ENCODE data around the gene PCGF3.
"Not testable (repeated sequence)": the region's sequence is repeated elsewhere in the genome, so short reads cannot be mapped to it uniquely, and the experiment has no call there.

PCGF3 gene

DNA sequence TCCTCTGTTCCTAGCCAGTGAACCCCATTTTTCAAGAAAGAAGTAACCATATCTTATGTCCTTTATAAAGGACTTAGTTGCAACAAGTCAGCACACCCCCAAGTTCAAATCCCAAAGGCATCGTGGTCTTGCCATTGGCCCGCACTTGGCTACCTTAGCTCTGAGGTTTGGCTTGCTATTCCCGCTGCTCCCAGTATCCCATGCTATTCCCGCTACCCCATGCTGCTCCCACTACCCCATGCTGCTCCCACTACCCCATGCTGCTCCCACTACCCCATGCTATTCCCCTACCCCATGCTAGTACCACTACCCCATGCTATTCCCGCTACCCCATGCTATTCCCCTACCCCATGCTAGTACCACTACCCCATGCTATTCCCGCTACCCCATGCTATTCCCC, 37.4 kb upstream of the PCGF3 start:
- DNase-seq (ENCODE audit: low spot score): not testable (repeated sequence)

DNA sequence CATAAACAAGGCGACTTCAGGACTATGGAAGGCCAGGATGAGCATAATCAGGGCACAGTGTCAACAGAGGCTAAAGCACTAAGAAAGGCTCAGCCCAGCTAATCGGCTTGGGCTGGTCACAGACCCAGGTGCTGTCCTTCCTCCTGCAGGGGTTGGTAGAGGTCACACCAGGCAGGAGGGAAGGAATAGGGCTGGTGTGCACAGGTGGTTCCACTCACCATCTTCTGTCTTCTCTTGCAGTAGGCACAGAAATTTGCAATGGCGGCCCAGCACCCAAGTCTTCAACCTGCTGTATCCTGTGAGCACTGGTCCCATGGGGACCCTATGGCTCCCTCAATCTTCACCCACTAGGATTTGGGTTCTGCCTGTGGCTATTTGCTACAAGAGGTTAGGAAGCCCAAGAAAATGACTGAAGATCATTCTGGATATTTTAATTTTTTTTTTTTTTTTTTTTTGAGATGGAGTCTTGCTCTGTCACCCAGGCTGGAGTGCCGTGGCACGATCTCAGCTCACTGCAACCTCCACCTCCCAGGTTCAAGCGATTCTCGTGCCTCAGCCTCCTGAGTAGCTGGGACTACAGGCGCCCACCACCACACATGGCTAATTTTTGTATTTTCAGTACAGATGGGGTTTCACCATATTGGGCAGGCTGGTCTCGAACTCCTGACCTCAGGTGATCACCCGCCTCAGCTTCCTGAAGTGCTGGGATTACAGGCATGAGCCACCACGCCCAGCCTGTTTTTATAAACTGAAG, 35.6 kb upstream of the PCGF3 start:
- not testable (repeated sequence) for DNase-seq (ENCODE audit: low spot score)

DNA sequence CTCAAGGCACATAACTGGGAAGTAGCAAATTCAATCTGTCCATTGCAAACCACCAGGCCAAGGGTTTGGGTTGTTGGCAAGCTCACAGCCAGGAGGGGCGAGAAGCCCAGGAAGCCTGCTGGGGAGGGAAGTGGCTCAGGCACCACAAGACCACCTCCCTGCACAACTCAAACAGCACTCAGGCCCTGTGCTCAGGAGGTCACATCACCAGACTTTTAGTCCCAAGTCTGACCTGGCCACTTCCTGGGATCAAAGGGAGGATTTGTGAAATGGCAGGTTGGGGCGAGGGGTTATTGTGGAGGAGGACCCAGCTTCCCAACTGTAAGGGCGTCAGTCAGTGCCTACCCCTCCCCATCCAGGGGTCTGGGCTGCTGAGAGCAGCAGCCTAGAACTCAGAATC, 33.9 kb upstream of the PCGF3 start:
- DNase-seq (ENCODE audit: low spot score): no peak

DNA sequence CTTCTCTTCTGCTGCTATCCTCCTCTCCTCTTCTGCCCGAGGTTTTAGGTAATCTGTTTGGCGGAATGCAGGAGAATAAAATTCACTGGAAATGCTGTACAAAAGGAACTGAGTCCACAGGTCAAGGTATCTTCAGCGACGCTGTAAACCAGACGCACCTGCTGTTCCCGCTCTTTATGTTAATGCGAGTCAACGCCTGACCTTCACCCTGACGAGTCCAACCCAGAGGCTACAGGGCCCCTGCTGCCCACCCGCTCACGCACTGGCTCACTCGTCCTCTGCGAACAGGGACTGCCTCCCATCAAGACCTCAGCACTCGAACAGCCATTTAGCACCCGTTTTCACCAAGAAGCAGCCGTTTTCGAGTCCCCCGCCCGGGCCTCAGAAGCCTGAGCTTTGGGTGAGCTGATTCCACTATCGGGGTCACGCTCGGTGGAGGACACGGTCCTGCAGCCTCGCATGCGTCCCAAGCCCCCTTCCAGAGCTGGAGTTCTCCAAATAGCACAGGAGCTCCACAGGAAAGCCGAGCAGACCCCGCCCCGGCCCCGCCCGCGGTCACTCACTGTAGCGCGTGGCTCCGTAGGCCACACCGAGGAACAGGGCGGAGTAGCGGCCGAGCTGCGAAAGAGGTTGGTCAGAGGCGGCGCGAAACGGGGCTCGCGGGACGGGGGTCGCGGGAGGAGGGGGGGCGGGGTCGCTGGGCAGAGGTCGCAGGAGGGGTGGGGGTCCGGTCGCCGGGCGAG, 32.1 kb upstream of the PCGF3 start:
- no peak for DNase-seq (ENCODE audit: low spot score)

DNA sequence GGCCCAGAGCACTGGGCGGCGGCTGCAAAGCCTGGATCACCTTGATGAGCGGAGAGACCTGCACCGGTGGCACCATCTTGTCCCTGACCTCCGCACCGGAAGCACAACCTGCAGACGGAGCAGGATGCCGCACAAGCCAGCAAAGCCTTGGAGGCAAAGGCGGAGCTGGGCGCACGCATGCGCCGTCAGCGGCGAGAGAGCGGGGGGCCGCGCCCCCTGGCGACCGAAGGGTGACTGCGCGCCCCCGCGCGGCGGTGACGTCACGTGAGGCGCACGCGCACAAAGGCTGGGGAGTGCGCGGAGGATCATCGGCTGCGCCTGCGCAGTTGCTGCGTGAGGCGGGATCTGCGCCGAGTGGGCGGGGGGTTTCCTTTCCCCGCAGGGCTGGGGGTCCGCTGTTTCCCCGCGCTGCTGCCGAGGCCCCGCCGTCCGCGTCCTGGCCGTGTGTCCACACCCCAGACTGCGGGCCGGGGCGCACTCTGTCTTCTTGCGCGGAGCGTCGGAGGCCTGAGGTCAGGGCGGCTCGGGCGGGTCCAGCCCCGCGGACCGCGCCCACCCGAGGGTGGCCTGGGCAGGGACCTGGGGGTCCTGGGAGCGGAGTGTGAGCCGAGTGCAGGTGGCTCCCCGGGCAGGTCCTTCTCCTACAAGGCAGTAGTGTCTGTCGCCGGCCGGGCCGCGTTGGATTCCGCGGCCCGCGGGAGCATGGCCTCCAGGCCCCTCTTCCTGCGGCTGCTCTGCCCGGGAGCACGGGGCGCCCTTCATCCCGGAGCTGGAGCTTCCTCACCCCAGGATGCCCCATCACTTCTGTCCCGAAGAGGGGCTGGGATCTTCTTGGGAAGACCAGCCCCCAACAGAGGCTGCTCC, 31.2 kb upstream of the PCGF3 start, which contains the start of the genes ATP5ME and MYL5:
Gene ATP5ME (minus strand): TSS at position 105 of the 864 bp plus-strand sequence. CDS start 29 bp downstream, at position 76.
Gene MYL5 (plus strand): TSS at position 371 of the 864 bp plus-strand sequence. CDS start 3,485 bp downstream, outside the sequence.
- DNase-seq (ENCODE audit: low spot score): peak; percentile 96

DNA sequence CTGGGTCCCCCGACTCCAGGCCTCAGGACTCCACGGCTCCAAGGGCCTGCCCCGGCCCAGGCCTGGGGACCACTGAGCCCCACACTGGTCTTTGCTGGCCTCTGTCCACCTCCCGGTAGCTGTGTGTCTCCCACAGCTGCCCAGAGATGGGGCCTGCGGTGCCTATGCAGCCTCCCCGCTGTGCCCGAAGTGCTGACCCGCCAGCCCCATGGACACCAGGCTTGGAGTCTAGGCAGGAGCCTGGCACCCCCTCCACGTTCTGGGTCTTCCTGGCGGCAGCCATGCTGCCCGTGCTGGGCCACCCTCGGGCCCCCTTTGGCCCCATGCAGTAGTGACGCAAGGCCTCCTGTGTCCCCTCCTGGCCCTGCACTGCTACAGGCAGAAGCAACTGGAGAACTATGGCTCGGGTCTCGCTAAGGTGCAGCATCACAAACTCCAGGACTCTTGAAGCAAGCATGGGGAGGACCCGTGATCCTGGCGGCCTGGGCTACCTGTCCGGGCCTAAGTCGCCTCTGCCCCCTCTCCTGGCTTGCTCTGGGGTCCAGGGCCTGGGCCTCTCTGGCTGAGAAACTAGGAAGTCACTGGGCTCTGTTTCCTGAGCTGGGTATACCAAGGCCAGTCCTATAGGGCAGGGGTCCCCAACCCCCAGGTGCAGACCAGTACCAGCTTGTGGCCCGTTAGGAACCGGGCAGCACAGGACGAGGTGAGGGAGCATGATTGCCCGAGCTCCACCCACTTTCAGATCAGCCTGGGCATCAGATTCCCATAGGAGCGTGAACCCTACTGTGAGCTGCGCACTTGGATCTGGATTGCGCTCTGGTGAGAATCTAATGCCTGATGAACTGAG, 30.4 kb upstream of the PCGF3 start:
- no peak for DNase-seq (ENCODE audit: low spot score)

DNA sequence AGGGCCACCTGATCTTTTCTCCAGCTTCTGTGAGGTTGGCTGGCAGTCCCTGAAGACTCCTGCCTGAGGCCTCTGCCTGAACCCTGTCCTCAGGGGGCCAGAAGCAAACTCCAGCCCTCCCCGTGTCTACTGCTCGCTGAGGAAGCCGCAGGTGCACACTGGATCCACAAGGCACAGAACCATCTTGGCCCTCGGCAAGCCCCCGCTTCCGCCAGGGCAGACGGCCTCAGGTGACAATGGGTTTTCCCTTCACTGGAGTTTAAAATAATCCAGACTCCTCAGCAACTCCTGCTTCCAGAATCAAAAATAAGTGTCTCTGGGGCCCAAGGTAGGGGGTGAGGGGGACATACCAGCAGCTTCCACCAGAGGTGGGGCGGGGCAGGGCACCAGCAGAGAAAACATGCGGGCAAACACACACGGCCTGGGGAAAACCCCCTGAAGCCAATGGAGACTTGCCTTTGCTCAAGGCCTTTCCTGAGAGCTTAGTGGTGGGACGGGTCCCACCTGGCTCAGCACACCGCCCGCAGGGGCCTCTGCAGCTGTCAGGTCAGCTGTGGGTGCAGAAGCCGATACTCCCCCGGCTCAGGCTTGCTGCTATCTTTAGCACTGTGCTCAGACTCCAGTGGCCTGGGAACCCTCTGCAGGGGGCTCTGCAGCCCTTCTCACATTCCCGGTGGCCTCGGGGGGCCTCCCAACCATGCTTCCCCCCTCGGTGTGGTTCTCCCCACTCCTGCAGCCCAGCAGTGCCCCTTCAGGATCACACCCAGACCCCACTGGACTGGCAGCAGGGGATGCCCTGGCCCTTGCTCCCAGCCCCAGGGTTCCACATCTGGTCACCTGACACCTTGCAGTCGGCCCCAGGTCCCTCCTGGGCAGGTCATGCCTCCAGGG, 29.4 kb upstream of the PCGF3 start:
- no peak for DNase-seq (ENCODE audit: low spot score)

DNA sequence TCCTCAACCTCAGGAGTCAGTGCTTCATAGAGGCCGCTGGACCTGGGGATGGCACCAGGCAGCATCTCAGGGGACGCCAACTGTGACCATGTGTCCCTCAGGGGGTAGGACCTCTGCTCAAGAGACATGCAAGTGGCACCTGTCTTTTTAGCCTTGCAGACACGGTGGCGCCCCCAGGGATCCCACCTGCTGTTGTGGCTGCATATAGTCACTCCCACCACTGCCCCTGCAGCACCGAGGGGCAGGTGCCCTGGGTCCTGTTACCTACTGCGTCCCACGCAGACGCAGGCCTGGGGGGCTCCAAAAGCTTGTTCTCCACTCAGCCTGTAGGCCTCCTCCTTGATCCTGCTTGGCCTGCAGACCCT, 28.8 kb upstream of the PCGF3 start:
- DNase-seq (ENCODE audit: low spot score): no peak

DNA sequence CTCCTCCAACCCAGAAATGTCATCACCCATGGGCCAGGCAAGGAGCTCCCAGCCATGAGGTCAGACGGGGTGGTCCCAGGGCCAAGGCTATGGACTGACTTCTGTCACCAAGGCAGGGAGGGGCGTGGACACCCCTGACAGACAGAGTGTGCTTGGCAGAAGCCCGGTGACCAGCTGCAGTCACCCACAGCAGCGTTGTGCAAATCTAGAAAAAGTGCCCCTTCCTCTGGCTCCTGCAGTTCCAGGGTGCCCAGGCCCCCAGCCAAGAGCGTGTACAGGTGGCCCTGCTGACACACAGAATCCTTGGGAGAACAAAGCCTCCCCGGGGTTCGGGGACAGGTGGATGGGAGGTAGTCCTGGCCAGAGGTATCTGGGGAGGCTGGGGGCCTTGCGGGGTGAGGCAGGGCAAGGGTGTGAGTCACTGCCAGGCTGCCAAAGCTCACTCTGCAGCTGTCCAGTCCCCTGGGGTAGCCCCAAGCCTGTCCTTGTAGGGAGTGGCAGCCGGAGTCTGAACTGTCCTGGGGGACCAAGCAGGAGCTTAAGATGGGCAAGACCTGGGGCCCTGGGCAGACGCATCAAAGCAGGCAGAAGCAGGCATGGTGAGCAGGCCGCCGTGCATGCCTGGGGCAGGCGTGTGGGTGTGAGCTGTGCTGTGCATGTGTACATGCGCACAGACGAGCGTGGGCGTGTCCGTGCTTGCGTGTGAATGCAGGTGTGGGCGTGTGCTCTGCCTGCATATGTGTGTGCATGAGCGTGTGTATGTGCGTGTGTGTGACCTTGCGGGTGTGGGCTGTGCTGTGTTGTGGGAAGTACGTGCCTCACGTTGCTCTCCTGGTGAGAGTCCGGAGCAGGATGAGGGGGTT, 28.0 kb upstream of the PCGF3 start:
- no peak for DNase-seq (ENCODE audit: low spot score)

DNA sequence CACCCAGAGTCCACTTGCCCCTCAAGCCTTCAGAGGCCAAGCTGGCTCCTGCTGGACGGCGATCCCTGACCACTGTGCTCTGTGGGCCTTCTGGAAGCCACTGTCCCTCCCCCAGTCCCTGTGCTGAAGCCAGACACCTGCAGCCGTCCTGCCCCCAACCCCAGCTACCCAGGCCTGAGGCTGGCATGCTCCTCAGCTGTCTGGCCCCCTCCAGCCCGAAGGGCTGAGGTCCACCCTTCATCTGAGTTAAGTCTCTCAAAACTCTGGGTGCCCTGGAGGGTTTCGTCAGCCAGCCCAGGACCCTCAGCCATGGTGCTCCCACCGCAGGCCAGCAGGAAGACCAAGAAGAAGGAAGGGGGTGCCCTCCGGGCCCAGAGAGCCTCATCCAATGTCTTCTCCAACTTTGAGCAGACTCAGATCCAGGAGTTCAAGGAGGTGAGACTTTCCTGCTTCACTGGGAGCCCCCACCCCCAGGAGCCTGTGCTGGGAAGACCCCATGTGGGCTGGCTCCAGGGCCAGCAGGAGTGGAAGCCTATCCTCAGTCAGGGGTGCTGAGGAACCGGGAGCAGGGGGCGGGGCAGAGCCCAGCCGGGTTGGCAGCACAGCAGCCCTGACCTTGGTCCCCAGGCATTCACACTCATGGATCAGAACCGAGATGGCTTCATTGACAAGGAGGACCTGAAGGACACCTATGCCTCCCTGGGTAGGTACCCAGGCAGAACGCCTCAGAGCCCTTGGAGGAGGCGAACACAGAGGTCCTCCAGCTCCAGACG, 27.1 kb upstream of the PCGF3 start:
- DNase-seq (ENCODE audit: low spot score): no peak

DNA sequence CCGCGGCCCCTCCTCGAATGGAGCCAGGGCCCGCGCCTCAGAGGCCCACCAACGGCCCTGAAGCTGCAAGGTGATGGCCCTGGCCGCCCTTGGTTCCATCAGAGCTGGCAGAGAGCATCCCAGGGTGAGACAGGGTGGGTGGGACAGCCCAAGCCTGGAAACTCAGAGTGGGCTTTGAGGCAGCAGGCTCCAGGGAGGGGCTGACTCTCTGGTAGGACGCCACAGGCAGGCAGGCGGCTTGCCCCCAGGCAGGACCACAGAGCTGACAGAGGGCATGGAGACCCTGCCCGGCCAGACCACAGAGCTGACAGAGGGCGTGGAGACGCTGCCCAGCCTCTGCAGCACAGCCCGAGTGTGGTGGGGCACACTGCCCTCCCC, 26.5 kb upstream of the PCGF3 start:
- DNase-seq (ENCODE audit: low spot score): no peak

DNA sequence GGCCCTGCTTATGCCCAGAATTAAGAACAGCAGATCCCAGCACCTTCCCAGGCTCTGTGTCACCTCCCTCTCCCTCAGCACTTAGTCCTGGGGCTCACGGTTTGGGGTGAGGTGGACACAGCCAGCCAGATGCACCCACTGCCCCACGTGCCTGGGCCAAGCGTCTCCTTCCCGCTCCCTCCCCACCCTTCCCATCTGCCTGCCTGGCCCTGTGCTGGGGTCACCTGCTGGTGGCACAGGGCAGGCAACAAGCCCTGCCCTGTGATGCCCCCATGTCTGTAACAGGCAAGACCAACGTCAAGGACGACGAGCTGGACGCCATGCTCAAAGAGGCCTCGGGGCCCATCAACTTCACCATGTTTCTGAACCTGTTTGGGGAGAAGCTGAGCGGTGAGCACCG, 26.0 kb upstream of the PCGF3 start:
- DNase-seq (ENCODE audit: low spot score): no peak

DNA sequence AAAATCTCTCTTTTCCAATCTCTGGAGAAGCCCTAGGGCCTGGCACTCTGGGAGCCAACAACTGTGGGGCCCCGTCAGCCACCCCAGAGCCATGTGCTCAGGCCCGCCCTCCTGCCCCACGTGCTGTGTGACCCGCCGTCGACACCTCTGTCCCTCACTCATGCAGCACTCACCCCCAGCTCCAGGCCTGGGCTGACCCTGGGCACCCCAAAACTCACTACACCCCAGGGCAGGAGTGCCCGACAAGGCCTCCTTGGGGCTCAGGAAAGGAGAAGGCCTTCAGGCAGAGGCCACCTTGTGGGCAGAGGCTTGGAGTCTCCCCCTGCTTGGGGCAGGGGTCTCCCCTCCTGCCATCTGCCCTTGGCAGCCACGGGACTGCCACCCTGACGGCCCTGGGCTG, 25.5 kb upstream of the PCGF3 start:
- no peak for DNase-seq (ENCODE audit: low spot score)

DNA sequence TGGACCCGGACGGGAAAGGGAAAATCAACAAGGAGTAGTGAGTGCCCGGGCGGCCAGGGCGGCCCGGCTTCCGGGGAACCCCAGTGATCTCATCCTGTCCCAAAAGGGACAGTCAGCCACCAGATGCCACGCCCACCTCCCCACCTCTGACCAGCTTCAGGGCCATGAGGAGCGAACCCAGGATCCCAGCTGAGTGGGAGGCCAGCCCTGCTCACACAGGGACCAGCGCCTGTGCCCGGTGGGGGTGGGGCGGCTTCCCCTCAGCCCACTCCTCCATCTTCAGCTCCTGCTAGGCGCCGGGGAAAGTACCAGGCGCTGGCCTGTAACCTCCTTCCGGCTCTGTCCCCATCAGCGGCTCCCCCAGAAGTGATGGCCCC, 25.1 kb upstream of the PCGF3 start:
- DNase-seq (ENCODE audit: low spot score): no peak

DNA sequence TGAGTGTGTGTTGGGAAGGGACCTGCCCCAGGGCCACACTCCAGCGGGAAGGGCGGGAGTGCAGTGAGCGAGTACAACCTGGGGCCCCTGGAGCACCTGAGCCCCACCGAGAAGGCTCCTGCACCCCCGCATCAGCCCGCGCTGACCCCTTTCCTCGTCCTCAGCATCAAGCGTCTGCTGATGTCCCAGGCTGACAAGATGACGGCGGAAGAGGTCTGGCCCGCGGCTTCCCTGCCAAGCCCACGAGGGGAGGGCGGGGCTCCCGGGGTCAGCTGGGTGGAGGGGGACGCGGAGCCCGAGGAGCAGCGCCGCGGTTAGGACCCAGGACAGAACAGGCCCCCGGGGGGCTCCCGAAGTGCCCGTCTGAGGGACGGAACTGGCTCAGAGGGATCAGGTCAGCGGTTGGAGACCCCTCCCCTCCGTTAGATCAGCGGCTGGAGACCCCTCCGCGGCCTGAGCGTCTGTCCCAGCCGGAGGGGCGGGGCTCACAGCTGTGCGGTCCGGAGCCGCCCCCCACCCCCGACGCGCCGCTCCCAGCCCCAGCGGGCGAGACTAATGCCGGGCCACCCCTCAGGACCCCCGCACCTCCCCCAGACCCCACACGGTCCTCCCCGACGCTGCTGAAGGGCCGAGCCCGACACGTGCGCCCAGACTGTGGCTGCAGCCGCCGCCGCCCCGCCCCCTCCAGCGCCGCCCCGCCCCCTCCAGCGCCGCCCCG, 24.5 kb upstream of the PCGF3 start:
- DNase-seq (ENCODE audit: low spot score): no peak

DNA sequence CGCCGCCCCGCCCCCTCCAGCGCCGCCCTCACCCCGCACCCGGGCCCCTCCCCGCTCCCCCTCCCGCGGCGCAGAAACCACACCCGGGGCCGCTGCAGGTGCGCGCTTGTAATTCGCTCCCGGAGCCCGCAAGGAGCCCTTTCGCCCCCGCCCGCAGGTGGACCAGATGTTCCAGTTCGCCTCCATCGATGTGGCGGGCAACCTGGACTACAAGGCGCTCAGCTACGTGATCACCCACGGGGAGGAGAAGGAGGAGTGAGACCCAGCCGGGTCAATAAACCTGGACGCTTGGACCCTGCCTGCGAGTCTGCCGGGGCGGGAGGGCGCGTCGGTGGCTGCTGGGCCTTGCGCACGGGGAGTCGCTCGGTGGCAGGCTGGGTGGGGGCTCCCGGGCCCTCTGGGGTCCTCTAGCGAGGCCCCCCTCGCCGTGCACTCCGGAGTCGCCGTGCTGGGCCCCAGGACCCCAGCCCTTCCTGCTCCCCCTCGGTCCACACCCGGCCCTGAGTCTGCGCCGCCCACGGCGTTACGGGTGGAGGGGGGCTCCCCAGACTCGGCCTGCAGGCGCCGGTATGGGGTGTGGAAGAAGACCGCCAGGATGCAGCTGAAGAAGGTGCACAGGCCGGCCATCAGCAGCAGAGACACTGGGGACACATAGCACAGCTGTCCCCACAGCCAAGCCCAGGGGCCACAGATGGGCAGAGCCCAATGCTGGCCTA, 23.7 kb upstream of the PCGF3 start:
- DNase-seq (ENCODE audit: low spot score): no peak

DNA sequence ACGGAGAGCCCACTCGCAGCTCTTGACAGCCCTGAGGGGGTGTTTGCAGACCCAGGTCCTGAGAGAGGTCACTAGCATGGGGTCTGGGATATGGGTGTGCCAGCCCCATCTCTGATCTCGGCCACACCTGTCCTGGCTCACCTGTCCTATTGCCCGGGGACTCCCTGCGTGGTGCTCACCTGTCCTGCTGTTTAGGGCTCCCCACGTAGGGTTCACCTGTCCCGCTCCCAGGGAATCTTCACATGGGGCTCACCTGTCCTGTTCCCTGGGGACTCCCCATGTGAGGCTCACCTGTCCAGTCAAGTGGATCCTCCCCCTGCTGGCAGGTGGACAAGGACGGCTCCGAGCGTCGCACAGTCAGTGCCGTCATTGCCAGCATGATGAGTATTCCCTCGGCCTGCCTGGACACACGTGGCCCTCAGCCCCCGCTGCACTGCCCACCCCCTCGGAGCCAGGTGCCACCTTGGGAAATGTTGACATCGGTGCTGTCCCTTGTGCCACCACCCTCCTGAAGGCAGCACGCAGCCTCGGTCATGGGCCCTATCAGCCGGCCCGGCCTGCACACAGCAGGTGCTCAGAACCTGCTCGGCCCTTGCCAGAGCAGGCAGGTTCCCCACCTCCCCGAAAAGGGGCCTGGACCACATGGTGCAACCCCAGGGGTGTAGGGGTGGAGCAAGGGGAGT, 23.0 kb upstream of the PCGF3 start:
- no peak for DNase-seq (ENCODE audit: low spot score)
